Fibroblast of lung (primary cell): ENCODE data around the gene RIPOR3. TPM values are rescaled to one million over a fixed set of nuclear protein-coding genes. Genes with fewer than 3 reads are reported as not detected.

Experiments used
- DNase-seq, 2 donors: peaks; one replicate each; pipeline versions ENCODE4 v3.0.0 to v3.0.0-alpha.2; 2010; ENCODE audit warnings: low read depth in 2 of 2
- H2AFZ ChIP-seq: 2 replicates; pipeline ENCODE4 v1.5.1; 2012; ENCODE audit warnings: low read length, control low read depth, inconsistent platforms
- H3K27ac ChIP-seq: 2 replicates; pipeline ENCODE4 v1.5.1; 2011; ENCODE audit warnings: low read length, control low read depth; ENCODE audit not compliant: insufficient read depth
- H3K27me3 ChIP-seq: 2 replicates; pipeline ENCODE4 v1.5.1; 2011; ENCODE audit warnings: mild to moderate bottlenecking, low read length; ENCODE audit not compliant: control insufficient read depth, insufficient read depth
- H3K36me3 ChIP-seq: 2 replicates; pipeline ENCODE4 v1.5.1; 2011; ENCODE audit warnings: low read length; ENCODE audit not compliant: control insufficient read depth, insufficient read depth
- H3K4me1 ChIP-seq: 2 replicates; pipeline ENCODE4 v1.5.1; 2011; ENCODE audit warnings: low read length; ENCODE audit not compliant: control insufficient read depth, insufficient read depth; ENCODE audit errors: extremely low read depth
- H3K4me2 ChIP-seq: 2 replicates; pipeline ENCODE4 v1.5.1; 2011; ENCODE audit warnings: low read length, control low read depth; ENCODE audit not compliant: insufficient read depth; ENCODE audit errors: extremely low read depth
- H3K4me3 ChIP-seq, 4 experiments: fragments of 200-600 bp in 1 of 4; sonication (generic) in 1 of 4; replicated peaks in 1 of 4; 2 replicates each; pipeline ENCODE4 v1.5.1; 2011 to 2016; ENCODE audit warnings: low read length in 4 of 4, low read depth in 3 of 4, mild to moderate bottlenecking in 3 of 4, control low read depth in 2 of 4, inconsistent platforms in 1 of 4, mixed read lengths in 1 of 4; ENCODE audit not compliant: insufficient read depth in 1 of 4; ENCODE audit errors: control extremely low read depth in 1 of 4
- H3K79me2 ChIP-seq: 2 replicates; pipeline ENCODE4 v1.5.1; 2012; ENCODE audit warnings: mild to moderate bottlenecking, low read length, inconsistent platforms; ENCODE audit not compliant: control insufficient read depth, insufficient read depth
- H3K9ac ChIP-seq: 2 replicates; pipeline ENCODE4 v1.5.1; 2011; ENCODE audit warnings: mild to moderate bottlenecking, low read length, control low read depth; ENCODE audit not compliant: insufficient read depth
- H3K9me3 ChIP-seq: 2 replicates; pipeline ENCODE4 v1.5.1; 2012; ENCODE audit warnings: low read depth, low read length; ENCODE audit not compliant: control insufficient read depth, insufficient read depth
- H4K20me1 ChIP-seq: 2 replicates; pipeline ENCODE4 v1.5.1; 2011; ENCODE audit warnings: low read length; ENCODE audit not compliant: control insufficient read depth, insufficient read depth; ENCODE audit errors: extremely low read depth
- EZH2 ChIP-seq: IDR thresholded peaks from 2 replicates; pipeline ENCODE4 v1.5.1; 2012; ENCODE audit warnings: low read length, control low read depth, mild to moderate bottlenecking; ENCODE audit errors: missing control alignments
- polyA plus RNA-seq, 2 donors: library from polyadenylated mRNA; depleted of rRNA in 1 of 2; stranded (reverse) in 1 of 2; unstranded in 1 of 2; fragments of >200 nt; gene quantifications; 2 replicates each; pipeline ENCODE4 v1.2.1, GENCODE V29; 2011 to 2012; ENCODE audit warnings: missing spikeins in 1 of 2
- total RNA-seq: library from RNA; depleted of rRNA; stranded (reverse); fragments of >200 nt; gene quantifications from 2 replicates; pipeline ENCODE4 v1.2.1, GENCODE V29; 2014
- TF ChIP-seq, protein P1 (sequence below), 2 donors: IDR thresholded peaks in 1 of 2; conservative IDR thresholded peaks in 1 of 2; 1 replicate in 1 of 2; 2 replicates in 1 of 2; pipeline ENCODE4 v1.5.1; 2011 to 2012; ENCODE audit warnings: low read length in 2 of 2, control low read depth in 1 of 2, inconsistent platforms in 1 of 2, low read depth in 1 of 2, mild to moderate bottlenecking in 1 of 2

The RIPOR3 gene
- total and polyA plus RNA-seq, 2 donors (not counting 1 experiment from before 2014, with no cell fraction given) = 2.0 to 4.1 TPM

DNA sequence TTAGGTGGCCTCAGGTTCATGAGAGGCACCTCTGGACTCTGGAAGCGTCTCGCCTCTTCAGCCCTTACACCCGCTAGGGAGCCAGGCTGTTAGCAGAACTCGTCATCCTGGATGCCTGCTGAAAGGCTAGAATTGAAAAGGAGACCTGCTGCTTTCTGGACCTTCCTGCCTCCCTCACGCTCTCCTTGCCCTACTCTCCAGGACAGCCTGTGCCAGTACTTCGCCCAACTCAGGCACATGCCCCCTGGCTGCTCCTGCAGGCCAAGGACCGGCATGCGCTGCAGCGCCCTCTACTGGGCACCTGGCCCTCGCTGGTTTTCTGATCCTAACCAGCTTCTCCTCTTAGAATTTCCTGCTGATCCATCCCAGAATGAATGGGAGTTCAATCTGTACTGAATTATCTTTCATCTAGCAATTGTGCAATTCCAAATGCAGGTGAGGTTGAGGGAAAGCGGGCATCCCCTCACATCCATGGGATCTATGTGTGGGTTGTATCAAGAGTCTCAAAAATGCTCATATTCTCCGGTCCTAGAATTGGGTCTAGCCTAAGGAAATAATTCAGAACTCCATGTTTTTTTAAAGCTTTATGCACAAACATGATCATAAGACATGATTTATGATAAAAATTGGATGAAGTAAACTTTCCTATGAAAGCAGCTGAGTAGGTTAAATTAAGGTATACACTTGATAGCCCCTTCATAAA is 103.2 kb downstream of the RIPOR3 start:
- H3K4me1 ChIP-seq = no peaks in the 10 kb centered on the region
- H3K79me2 ChIP-seq = no peaks in the 10 kb centered on the region
- peaks cover 10% of the 10 kb centered on the region for H3K36me3 ChIP-seq
- no peaks in the 10 kb centered on the region for H3K9me3 ChIP-seq
- no peaks in the 10 kb centered on the region for H4K20me1 ChIP-seq
- no peak overlapping the region for H3K4me3 ChIP-seq
- TF ChIP-seq, protein P1, sequence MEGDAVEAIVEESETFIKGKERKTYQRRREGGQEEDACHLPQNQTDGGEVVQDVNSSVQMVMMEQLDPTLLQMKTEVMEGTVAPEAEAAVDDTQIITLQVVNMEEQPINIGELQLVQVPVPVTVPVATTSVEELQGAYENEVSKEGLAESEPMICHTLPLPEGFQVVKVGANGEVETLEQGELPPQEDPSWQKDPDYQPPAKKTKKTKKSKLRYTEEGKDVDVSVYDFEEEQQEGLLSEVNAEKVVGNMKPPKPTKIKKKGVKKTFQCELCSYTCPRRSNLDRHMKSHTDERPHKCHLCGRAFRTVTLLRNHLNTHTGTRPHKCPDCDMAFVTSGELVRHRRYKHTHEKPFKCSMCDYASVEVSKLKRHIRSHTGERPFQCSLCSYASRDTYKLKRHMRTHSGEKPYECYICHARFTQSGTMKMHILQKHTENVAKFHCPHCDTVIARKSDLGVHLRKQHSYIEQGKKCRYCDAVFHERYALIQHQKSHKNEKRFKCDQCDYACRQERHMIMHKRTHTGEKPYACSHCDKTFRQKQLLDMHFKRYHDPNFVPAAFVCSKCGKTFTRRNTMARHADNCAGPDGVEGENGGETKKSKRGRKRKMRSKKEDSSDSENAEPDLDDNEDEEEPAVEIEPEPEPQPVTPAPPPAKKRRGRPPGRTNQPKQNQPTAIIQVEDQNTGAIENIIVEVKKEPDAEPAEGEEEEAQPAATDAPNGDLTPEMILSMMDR (conservative IDR thresholded peaks at IDR 0.05 in 1 of 2, IDR thresholded peaks at IDR 0.05 in 1 of 2; ENCODE audit: low read depth in 1 of 2, low read length in 2 of 2) = peak; percentile 84 to 99
- no peak for TF ChIP-seq EZH2
- no peak overlapping the region for H3K27ac ChIP-seq
- no peak overlapping the region for H3K4me2 ChIP-seq
- H3K27me3 ChIP-seq = no peaks in the 10 kb centered on the region
- H3K9ac ChIP-seq = no peak overlapping the region
- H2AFZ ChIP-seq = no peak overlapping the region
- peak; percentile 39 to 59 for DNase-seq

DNA sequence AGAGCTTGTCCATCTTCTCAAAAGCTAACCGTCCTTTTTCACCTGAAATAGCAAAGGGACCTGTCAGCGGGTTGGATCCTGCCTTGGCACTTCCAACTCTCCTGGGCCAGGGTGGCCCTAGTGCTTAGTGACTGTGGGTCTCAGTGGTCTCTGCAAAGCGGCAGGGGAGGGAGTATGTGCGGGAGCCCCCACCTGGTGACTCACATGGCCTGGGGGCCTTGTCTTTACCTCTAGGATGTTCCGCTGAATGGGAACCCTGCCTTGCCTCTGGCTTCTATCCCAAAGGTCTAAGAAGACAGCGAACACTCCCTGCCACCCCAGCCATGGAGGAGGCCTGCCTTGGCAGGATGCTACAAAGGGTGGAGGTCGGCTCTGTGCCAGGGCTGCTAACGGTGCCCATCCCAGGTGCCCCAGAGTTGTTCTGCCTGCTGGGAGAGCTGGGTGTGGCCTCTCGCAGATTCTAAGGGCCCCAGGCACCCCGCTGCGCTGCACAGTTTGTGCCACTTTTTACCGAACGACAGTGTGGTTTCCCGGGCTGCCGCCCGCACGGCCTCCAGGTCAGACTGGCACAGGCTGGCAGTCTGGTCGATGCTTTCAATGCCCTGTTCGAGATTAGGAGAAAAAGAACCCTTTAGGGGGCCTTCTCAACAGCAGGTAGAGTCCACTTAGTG is 103.9 kb downstream of the RIPOR3 start:
- no peak overlapping the region for H3K27ac ChIP-seq
- H3K9me3 ChIP-seq = no peaks in the 10 kb centered on the region
- no peaks in the 10 kb centered on the region for H3K4me1 ChIP-seq
- no peak for DNase-seq
- no peaks in the 10 kb centered on the region for H3K79me2 ChIP-seq
- no peak overlapping the region for H3K4me3 ChIP-seq
- no peak for TF ChIP-seq EZH2
- TF ChIP-seq, protein P1 (conservative IDR thresholded peaks at IDR 0.05 in 1 of 2, IDR thresholded peaks at IDR 0.05 in 1 of 2; ENCODE audit: low read depth in 1 of 2, low read length in 2 of 2) = no peak
- peaks cover 12% of the 10 kb centered on the region for H3K36me3 ChIP-seq
- H3K9ac ChIP-seq = no peak overlapping the region
- no peak overlapping the region for H3K4me2 ChIP-seq
- H2AFZ ChIP-seq = no peak overlapping the region
- H3K27me3 ChIP-seq = no peaks in the 10 kb centered on the region
- no peaks in the 10 kb centered on the region for H4K20me1 ChIP-seq

DNA sequence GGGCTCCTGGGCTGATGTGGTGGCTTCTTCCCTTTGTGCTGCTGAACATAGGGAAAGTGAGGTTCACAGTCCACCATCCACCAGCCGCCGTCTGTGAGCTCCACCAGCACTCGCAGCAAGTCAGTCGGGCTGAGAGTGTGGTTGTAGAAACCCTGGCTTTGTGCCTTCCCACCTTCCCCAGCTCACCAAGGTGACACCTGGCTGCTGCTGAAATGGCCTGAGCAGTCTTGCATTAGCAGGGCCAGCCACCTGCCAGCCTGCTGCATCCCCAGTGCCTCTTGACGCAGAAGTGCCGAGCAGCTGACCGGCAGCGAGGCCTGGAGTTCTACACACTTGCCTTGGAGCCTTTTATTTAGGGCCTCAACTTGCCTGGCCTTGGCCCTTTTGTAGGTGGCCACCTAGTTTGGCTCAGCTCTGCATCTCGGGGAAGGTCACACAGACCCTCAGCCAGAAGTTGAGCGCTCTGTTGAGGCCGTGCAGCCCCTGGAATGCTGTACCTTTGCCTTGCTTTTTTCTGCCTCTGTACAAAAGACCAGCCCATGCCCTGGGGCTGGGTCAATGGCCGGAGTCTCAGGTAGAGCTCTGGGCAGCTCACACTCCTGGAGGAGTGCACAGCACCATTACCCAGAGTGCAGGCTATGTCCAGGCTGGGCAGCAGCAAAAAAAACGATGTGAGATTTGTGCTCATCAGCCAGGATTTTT is 104.7 kb downstream of the RIPOR3 start:
- H3K9me3 ChIP-seq = no peaks in the 10 kb centered on the region
- no peak overlapping the region for H3K27ac ChIP-seq
- no peak overlapping the region for H3K4me2 ChIP-seq
- no peaks in the 10 kb centered on the region for H3K79me2 ChIP-seq
- TF ChIP-seq, protein P1 (conservative IDR thresholded peaks at IDR 0.05 in 1 of 2, IDR thresholded peaks at IDR 0.05 in 1 of 2; ENCODE audit: low read depth in 1 of 2, low read length in 2 of 2) = no peak
- no peak for TF ChIP-seq EZH2
- no peak overlapping the region for H3K4me3 ChIP-seq
- H3K4me1 ChIP-seq = no peaks in the 10 kb centered on the region
- H3K36me3 ChIP-seq = peaks cover 16% of the 10 kb centered on the region
- H2AFZ ChIP-seq = no peak overlapping the region
- no peaks in the 10 kb centered on the region for H3K27me3 ChIP-seq
- H3K9ac ChIP-seq = no peak overlapping the region
- no peak for DNase-seq
- H4K20me1 ChIP-seq = no peaks in the 10 kb centered on the region
